A549 treated with AZD9567 at 1 μM for 4 hours (cell line): ENCODE results near the gene AFMID. TPM values are rescaled to one million over a fixed set of nuclear protein-coding genes. Genes with fewer than 3 reads are reported as not detected.

Experiments used
- total RNA-seq: library from RNA; stranded (reverse); fragments of 200-300 nt; extraction: Qiagen RNA extraction; gene quantifications from 5 replicates; pipeline ENCODE4 v1.2.3, GENCODE V29; 2022; ENCODE audit not compliant: insufficient read depth

AFMID gene, protein sequence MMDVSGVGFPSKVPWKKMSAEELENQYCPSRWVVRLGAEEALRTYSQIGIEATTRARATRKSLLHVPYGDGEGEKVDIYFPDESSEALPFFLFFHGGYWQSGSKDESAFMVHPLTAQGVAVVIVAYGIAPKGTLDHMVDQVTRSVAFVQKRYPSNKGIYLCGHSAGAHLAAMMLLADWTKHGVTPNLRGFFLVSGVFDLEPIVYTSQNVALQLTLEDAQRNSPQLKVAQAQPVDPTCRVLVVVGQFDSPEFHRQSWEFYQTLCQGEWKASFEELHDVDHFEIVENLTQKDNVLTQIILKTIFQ
- total RNA-seq, result 36.7 to 69.3 TPM (median 40.6 TPM) in 5 replicates

DNA sequence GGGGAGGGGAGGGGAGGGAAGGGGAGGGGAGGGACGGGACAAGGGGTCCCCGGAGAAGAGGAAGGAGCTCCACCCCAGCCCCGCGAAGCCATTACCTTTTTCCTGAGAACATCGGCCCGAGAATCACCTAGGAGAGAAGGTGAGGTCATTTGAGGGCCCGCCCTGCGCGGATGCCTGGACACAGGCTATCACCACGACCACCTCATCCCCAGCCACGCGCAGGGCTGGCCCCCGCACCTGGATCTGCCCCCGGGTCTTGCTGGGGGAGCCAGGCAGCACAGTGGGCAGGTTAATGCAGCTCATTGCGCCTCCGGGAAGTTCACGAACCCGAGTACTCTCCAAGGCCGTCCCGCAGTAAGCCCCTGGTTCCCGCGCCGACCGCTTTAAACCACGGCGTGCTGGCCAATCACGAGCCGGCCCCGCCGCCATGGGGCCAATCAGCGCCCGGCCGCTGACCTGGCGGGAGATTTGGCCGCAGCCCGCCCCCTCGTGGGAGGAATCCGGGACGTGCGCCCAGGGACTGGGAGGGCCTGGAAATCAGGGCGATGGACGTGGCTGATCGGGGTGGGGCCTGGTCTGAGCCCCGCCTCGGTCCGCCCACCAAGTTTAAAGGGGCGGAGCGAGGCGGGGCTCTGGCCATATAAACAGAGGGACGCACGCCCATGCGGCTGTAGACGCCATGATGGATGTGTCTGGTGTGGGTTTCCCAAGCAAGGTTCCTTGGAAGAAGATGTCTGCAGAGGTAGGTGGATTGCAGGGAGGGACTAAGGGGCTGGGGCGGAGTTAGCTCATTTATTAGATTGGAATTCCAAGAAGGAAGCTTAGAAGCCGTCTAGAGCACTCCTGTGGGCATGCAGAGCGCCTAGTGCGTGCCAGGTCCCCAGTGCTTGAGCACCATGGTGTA, at the start of gene AFMID, which contains the start of gene TK1:
Gene AFMID, plus strand, starts transcription at position 671 of the 904 bp plus-strand sequence. Its CDS starts 9 bp downstream, at position 680.
Gene TK1, minus strand, starts transcription at position 361 of the 904 bp plus-strand sequence. Its CDS starts 58 bp downstream, at position 303.

DNA sequence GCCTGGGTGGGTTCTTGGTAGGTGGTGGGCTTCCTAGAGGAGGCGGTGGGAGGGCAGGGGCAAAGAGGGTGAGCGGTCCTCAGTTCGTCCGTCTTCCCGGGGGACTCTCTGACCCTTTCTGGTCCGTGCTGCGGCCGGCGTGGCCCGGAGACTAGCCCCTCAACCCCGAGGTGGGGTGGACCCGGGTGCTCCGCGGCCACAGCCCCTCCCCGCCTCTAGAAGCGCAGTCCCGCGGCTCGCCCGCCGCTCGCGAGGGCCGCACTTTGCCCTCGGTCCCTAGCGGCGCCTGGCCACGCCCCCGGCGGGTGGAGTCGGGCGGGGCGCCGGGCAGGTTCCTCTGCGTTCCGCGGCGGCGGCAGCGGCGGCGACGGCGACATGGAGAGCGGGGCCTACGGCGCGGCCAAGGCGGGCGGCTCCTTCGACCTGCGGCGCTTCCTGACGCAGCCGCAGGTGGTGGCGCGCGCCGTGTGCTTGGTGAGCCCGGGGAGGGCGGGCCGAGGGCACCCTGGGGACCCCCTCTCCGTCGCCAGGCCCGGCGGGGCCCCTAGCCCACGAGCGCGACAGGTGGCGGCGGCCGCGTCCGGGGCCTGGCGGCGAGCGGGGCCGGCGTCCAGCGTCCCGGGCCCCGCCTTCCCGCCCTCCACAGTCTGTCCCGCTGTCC, 18.8 kb upstream of the AFMID start, which contains the start of gene SYNGR2:
Gene SYNGR2, plus strand, starts transcription at position 340 of the 661 bp plus-strand sequence. Its CDS starts 36 bp downstream, at position 376.

DNA sequence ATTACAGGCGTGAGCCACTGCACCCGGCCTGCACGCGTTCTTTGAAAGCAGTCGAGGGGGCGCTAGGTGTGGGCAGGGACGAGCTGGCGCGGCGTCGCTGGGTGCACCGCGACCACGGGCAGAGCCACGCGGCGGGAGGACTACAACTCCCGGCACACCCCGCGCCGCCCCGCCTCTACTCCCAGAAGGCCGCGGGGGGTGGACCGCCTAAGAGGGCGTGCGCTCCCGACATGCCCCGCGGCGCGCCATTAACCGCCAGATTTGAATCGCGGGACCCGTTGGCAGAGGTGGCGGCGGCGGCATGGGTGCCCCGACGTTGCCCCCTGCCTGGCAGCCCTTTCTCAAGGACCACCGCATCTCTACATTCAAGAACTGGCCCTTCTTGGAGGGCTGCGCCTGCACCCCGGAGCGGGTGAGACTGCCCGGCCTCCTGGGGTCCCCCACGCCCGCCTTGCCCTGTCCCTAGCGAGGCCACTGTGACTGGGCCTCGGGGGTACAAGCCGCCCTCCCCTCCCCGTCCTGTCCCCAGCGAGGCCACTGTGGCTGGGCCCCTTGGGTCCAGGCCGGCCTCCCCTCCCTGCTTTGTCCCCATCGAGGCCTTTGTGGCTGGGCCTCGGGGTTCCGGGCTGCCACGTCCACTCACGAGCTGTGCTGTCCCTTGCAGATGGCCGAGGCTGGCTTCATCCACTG, 27.0 kb downstream of the AFMID start, which contains the start of gene BIRC5:
Gene BIRC5, plus strand, starts transcription at position 238 of the 690 bp plus-strand sequence. Its CDS starts 64 bp downstream, at position 302.

DNA sequence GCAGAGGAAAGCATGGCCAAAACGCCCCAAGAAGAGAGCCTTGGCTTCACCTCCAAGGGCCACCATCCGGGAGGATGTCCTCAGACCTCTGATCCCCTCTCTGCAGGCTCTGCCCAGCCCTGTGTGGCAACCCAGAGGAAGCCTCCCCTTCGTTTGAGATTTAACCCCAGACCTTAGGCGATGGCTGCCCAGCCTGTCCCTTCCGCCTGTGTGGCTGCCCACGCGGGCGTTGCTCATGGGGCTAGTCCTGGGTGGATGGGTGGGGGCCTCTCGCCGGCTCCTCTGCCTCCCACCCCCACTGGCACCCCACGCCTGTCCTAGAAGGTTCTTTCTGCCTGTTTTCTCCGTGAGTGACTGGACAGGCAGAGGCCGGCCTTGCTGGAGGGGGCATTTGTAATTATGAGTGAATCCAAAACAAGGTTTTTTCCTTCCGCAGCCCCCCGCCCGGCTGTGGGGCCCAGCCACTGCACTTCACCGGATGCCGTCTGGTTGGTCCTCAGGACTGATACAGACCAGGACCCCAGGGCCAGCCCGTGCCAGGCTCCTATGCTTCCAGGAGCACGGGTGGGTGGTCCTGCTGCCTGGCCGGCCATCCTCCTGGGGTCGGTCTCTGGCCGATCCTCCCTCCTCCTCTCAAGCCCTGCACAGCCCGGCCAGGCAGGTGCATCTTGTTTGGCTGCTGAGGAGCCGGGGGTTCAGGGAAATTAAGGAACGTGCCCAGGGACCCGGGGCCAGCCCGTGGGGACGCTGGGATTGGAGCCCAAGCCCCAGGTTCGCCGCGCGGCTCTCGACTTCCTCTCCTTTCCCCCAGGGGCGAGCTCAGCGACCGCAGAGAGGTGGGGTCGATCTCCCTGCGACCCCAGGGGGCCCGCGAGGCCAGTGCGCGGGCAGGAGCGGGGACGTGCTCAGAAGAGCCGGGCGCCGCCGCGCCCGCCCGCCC, 44.1 kb downstream of the AFMID start, which contains the start of gene TMEM235:
Gene TMEM235, plus strand, starts transcription at position 636 of the 940 bp plus-strand sequence. CDS start 393 bp downstream, outside the sequence.

Other genes starting within 250 kb of the AFMID start
- gene TNRC6C, start 228.7 kb upstream of the AFMID start, total RNA-seq, result 1.8 to 4.9 TPM (median 2.4 TPM) in 5 replicates
- gene TMC6, start 58.6 kb upstream of the AFMID start, total RNA-seq, result 7.9 to 15.2 TPM (median 13.4 TPM) in 5 replicates
- gene TMC8, start 56.6 kb upstream of the AFMID start, total RNA-seq, result 0.17 to 0.29 TPM (median 0.26 TPM) in 4 of 5 replicates, not detected in the other
- gene C17orf99, start 41.0 kb upstream of the AFMID start, total RNA-seq, result not detected in 5 replicates
- 144 to 216 TPM (median 195 TPM) in 5 replicates for gene SYNGR2, start 18.8 kb upstream of the AFMID start, total RNA-seq
- gene TK1, start 310 bp upstream of the AFMID start, total RNA-seq, result 226 to 260 TPM (median 247 TPM) in 5 replicates
- gene BIRC5, start 26.9 kb downstream of the AFMID start, total RNA-seq, result 93.9 to 145 TPM (median 99.0 TPM) in 5 replicates
- not detected in 5 replicates for gene TMEM235, start 44.3 kb downstream of the AFMID start, total RNA-seq
- gene SOCS3, start 172.7 kb downstream of the AFMID start, total RNA-seq, result 19.8 to 42.2 TPM (median 35.0 TPM) in 5 replicates
- 19.5 to 27.8 TPM (median 24.5 TPM) in 5 replicates for gene PGS1, start 191.3 kb downstream of the AFMID start, total RNA-seq